ENCODE results near the gene SGPP2. TPM values are rescaled to one million over a fixed set of nuclear protein-coding genes. Genes with fewer than 3 reads are reported as not detected.

SGPP2 gene
- total and polyA plus RNA-seq, 2 donors from 2014 or later: 8.2 to 89.8 TPM

- no peaks in the 10 kb centered on the region for H3K36me3 ChIP-seq (ENCODE audit: control insufficient read depth in 2 of 3, insufficient read depth in 3 of 3, low read length in 3 of 3)
- FAIRE-seq (no peak), DNase-seq (no peak)
- no peak overlapping the region for H3K27ac ChIP-seq (ENCODE audit: low read depth in 2 of 2, low read length in 2 of 2)
- H3K9ac ChIP-seq (ENCODE audit: low read length in 3 of 3): no peak overlapping the region
- H3K4me3 ChIP-seq (ENCODE audit: low read length in 3 of 3): no peak overlapping the region
- intact Hi-C loops (cut with DNase I): no loop called here
- no peaks in the 10 kb centered on the region for H3K4me1 ChIP-seq (ENCODE audit: control insufficient read depth in 2 of 3, insufficient read depth in 2 of 3, low read depth in 1 of 3, low read length in 3 of 3)
- no peaks in the 10 kb centered on the region for H3K27me3 ChIP-seq (ENCODE audit: control insufficient read depth, insufficient read depth, low read length)
- no peak for TF ChIP-seq CTCF (IDR thresholded peaks at IDR 0.05; ENCODE audit: borderline replicate concordance, extremely low read depth, insufficient read depth)
- no peaks in the 10 kb centered on the region for H3K9me3 ChIP-seq (ENCODE audit: control insufficient read depth in 2 of 3, insufficient read depth in 1 of 3, low read length in 3 of 3)
Observed at GRCh38 chr2:222532315-222532714, 108.0 kb downstream of the SGPP2 start.

GRCh38 chr2:222535477-222535876, 111.1 kb downstream of the SGPP2 start:
- no peak overlapping the region for H3K4me3 ChIP-seq (ENCODE audit: low read length in 3 of 3)
- TF ChIP-seq CTCF (IDR thresholded peaks at IDR 0.05; ENCODE audit: borderline replicate concordance, extremely low read depth, insufficient read depth): no peak
- no peaks in the 10 kb centered on the region for H3K4me1 ChIP-seq (ENCODE audit: control insufficient read depth in 2 of 3, insufficient read depth in 2 of 3, low read depth in 1 of 3, low read length in 3 of 3)
- no peaks in the 10 kb centered on the region for H3K9me3 ChIP-seq (ENCODE audit: control insufficient read depth in 2 of 3, insufficient read depth in 1 of 3, low read length in 3 of 3)
- DNase-seq (no peak), FAIRE-seq (no peak)
- H3K9ac ChIP-seq (ENCODE audit: low read length in 3 of 3): no peak overlapping the region
- H3K36me3 ChIP-seq (ENCODE audit: control insufficient read depth in 2 of 3, insufficient read depth in 3 of 3, low read length in 3 of 3): no peaks in the 10 kb centered on the region
- no peak overlapping the region for H3K27ac ChIP-seq (ENCODE audit: low read depth in 2 of 2, low read length in 2 of 2)
- intact Hi-C loops (cut with DNase I): no loop called here
- H3K27me3 ChIP-seq (ENCODE audit: control insufficient read depth, insufficient read depth, low read length): no peaks in the 10 kb centered on the region

DNA sequence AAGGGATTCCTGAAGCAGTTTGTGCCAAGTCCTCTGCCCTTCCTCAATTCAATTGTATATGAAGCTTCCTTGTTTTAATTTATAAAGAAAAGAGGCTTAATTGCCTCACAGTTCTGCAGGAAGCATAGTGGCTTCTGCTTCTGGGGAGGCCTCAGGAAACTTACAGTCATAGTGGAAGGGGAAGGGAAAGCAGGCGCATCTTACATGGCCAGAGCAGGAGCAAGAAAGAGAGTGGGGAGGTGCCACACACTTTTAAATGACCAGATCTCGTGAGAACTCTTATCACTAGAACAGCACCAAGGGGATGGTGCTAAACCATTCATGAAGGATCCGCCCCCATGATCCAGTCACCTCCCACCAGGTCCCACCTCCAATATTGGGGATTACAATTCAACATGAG, 114.2 kb downstream of the SGPP2 start:
- no peak for FAIRE-seq
- TF ChIP-seq CTCF (IDR thresholded peaks at IDR 0.05; ENCODE audit: borderline replicate concordance, extremely low read depth, insufficient read depth): no peak

GRCh38 chr2:222544661-222545060, 120.3 kb downstream of the SGPP2 start:
- H3K9ac ChIP-seq (ENCODE audit: low read length in 3 of 3): no peak overlapping the region
- intact Hi-C loops (cut with DNase I): no loop called here

More for the DNA sequence above, 114.2 kb downstream of the SGPP2 start:
- no peaks in the 10 kb centered on the region for H3K36me3 ChIP-seq (ENCODE audit: control insufficient read depth in 2 of 3, insufficient read depth in 3 of 3, low read length in 3 of 3)
- H3K9ac ChIP-seq (ENCODE audit: low read length in 3 of 3): no peak overlapping the region
- no peaks in the 10 kb centered on the region for H3K27me3 ChIP-seq (ENCODE audit: control insufficient read depth, insufficient read depth, low read length)
- H3K27ac ChIP-seq (ENCODE audit: low read depth in 2 of 2, low read length in 2 of 2): no peak overlapping the region
- no peak for DNase-seq
- H3K9me3 ChIP-seq (ENCODE audit: control insufficient read depth in 2 of 3, insufficient read depth in 1 of 3, low read length in 3 of 3): no peaks in the 10 kb centered on the region
- intact Hi-C loops (cut with DNase I): no loop called here
- H3K4me1 ChIP-seq (ENCODE audit: control insufficient read depth in 2 of 3, insufficient read depth in 2 of 3, low read depth in 1 of 3, low read length in 3 of 3): no peaks in the 10 kb centered on the region
- no peak overlapping the region for H3K4me3 ChIP-seq (ENCODE audit: low read length in 3 of 3)

More at GRCh38 chr2:222544661-222545060, 120.3 kb downstream of the SGPP2 start:
- Histone ChIP-seq H3K27ac (ENCODE audit: low read depth in 2 of 2, low read length in 2 of 2) (no peak overlapping the region), H3K4me3 (ENCODE audit: low read length in 3 of 3) (no peak overlapping the region), H3K27me3 (ENCODE audit: control insufficient read depth, insufficient read depth, low read length) (no peaks in the 10 kb centered on the region), H3K9me3 (ENCODE audit: control insufficient read depth in 2 of 3, insufficient read depth in 1 of 3, low read length in 3 of 3) (no peaks in the 10 kb centered on the region), H3K4me1 (ENCODE audit: control insufficient read depth in 2 of 3, insufficient read depth in 2 of 3, low read depth in 1 of 3, low read length in 3 of 3) (no peaks in the 10 kb centered on the region), H3K36me3 (ENCODE audit: control insufficient read depth in 2 of 3, insufficient read depth in 3 of 3, low read length in 3 of 3) (no peaks in the 10 kb centered on the region)
- DNase-seq: no peak
- no peak for FAIRE-seq
- no peak for TF ChIP-seq CTCF (IDR thresholded peaks at IDR 0.05; ENCODE audit: borderline replicate concordance, extremely low read depth, insufficient read depth)
